ENCODE measurements around the gene RASAL1.
A peak's percentile ranks its signal among the peaks of the same experiment; 100 is the strongest.

The RASAL1 gene, protein sequence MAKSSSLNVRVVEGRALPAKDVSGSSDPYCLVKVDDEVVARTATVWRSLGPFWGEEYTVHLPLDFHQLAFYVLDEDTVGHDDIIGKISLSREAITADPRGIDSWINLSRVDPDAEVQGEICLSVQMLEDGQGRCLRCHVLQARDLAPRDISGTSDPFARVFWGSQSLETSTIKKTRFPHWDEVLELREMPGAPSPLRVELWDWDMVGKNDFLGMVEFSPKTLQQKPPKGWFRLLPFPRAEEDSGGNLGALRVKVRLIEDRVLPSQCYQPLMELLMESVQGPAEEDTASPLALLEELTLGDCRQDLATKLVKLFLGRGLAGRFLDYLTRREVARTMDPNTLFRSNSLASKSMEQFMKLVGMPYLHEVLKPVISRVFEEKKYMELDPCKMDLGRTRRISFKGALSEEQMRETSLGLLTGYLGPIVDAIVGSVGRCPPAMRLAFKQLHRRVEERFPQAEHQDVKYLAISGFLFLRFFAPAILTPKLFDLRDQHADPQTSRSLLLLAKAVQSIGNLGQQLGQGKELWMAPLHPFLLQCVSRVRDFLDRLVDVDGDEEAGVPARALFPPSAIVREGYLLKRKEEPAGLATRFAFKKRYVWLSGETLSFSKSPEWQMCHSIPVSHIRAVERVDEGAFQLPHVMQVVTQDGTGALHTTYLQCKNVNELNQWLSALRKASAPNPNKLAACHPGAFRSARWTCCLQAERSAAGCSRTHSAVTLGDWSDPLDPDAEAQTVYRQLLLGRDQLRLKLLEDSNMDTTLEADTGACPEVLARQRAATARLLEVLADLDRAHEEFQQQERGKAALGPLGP

DNA sequence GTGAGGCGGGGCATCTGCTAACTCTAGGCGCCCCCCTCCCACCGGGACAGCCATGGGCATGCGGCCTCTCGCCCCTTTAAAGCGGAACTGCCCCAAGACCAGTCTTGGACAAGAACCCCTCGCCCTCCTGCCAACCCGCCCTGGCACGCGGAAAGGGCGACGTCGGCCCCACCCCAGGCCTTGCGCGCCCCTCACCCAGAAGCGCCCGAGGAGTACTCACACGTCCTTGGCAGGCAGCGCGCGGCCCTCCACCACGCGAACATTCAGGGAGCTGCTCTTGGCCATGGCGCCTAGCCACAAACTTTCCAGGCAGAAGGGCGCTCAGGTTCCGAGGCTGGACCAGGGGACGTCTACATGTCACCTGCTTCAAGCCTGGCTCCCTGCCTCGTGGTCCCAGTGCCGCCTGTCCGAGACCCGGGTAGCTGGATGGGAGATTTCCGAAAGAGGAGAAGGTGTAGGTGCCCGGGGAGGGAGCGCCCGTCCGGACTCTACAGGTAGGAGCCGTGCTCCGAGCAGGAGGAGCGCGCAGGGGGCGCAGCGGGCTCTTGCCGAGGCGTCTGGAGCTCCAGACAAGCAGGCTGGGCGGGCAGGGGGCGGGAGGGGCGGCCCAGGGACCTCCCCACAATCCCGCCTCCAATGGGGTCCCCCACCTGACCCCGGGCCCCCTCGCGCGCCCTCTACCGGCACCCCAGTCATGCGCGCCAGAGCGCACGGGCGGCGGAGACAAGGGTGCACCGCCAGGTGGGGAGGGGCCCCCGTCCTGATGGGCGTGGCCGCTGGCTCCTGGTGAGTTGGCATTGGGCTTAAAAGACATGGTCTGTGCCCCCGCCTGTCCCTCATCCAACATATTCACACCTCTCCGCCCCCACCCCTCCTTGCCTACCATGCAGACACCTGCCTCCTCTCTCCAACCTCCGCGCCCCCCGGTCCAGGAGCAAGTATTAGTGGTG lies at the start of gene RASAL1:
Gene RASAL1 (minus strand): TSS at position 584 of the 950 bp plus-strand sequence. CDS start 299 bp downstream, at position 285.
- Mint-ChIP-seq H3K4me1 (peaks cover 12% of the 10 kb centered on the region), H3K4me3 (peak within 1 kb of the TSS; percentile 50), H3K36me3 (ENCODE audit: low read depth) (no peaks in the 10 kb centered on the region), H3K27me3 (ENCODE audit: low read depth, poor library complexity) (peaks cover 71% of the 10 kb centered on the region), H3K9me3 (no peaks in the 10 kb centered on the region), H3K27ac (no peak within 1 kb of the TSS)
- TF ChIP-seq, protein P1, sequence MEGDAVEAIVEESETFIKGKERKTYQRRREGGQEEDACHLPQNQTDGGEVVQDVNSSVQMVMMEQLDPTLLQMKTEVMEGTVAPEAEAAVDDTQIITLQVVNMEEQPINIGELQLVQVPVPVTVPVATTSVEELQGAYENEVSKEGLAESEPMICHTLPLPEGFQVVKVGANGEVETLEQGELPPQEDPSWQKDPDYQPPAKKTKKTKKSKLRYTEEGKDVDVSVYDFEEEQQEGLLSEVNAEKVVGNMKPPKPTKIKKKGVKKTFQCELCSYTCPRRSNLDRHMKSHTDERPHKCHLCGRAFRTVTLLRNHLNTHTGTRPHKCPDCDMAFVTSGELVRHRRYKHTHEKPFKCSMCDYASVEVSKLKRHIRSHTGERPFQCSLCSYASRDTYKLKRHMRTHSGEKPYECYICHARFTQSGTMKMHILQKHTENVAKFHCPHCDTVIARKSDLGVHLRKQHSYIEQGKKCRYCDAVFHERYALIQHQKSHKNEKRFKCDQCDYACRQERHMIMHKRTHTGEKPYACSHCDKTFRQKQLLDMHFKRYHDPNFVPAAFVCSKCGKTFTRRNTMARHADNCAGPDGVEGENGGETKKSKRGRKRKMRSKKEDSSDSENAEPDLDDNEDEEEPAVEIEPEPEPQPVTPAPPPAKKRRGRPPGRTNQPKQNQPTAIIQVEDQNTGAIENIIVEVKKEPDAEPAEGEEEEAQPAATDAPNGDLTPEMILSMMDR (IDR thresholded peaks at IDR 0.05), result peak; percentile 52
- DNase-seq, result peak; percentile 73

DNA sequence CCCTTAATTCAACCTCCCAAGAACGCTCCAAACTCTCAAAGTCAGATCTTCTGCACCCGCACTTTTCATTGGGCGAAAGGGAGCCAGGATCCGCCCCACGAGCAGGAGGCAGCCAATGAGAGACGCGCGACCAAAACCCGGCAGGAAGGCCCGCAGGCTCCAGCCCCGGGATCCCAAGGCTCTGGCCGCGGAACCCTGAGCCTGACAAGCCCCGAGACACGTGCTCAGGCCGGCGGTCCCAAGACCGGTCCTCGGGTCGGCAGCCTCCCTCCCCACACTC lies 49.3 kb upstream of the RASAL1 start:
- peak; percentile 84 for DNase-seq
- Mint-ChIP-seq H3K36me3 (ENCODE audit: low read depth) (peaks cover 46% of the 10 kb centered on the region), H3K9me3 (no peaks in the 10 kb centered on the region), H3K27me3 (ENCODE audit: low read depth, poor library complexity) (no peaks in the 10 kb centered on the region), H3K27ac (peak overlapping the region; percentile 89), H3K4me3 (peak overlapping the region; percentile 92), H3K4me1 (peaks cover 30% of the 10 kb centered on the region)
- TF ChIP-seq, protein P1 (IDR thresholded peaks at IDR 0.05), result no peak

DNA sequence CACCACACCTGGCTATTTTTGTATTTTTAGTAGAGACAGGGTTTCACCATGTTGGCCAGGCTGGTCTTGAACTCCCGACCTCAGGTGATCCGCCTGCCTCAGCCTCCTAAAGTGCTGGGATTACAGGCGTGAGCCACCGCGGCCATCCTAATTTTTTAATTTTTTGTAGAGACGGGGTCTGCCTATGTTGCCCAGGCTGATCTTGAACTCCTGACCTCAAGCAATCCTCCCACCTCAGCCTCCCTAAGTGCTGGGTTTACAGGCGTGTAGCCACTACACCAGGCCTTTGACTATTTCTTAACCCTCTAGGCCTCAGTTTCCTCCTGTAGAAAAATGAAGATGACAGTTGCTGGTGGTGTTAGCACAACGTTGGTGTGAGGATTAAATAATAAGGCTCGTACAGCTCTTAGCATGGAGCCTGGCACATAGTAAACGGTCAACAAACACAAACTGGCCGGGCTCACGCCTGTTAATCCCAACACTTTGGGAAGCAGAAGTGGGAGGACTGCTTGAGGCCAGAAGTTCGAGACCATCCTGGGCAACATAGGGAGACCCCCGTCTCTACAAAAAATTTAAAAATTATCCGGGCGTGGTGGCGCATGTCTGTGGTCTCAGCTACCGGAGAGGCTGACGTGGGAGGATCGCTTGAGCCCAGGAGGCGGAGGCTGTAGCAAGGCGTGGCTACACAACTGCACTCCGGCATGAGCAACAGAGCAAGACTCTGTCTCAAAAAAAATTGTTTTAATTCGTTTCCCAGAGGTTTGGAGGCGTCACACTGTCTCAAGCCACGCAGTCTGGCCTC lies 48.7 kb upstream of the RASAL1 start:
- Mint-ChIP-seq H3K36me3 (ENCODE audit: low read depth) (peaks cover 50% of the 10 kb centered on the region), H3K27me3 (ENCODE audit: low read depth, poor library complexity) (no peaks in the 10 kb centered on the region), H3K4me3 (peak overlapping the region; percentile 92), H3K9me3 (no peaks in the 10 kb centered on the region), H3K4me1 (peaks cover 28% of the 10 kb centered on the region), H3K27ac (peak overlapping the region; percentile 89)
- DNase-seq, result no peak
- TF ChIP-seq, protein P1 (IDR thresholded peaks at IDR 0.05), result no peak

DNA sequence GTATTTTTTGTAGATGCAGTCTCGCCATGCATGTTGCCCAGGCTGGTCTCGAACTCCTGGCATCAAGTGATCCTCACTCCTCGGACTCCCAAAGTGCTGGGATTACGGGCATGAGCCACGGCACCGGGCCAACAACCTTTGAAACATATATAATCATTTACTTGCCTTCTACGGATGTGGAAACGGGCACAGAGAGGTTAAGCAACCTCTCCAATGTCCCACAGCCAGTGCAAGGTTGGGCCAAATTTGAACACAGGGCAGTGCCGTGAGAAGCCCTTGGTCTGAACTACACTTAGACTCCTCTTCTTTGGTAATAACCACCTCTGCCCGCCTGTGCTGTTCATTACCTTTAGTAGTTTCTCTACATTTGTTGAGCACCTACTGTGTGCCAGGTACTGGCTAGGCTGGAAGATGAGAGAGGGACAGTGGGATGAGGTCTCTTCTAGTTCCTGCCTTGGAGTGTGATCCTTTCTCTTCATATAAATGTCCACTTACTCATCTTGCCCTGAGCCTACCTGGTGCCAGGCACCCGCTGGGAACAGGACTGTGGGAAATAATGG lies 47.5 kb upstream of the RASAL1 start:
- TF ChIP-seq, protein P1 (IDR thresholded peaks at IDR 0.05), result no peak
- no peak for DNase-seq
- peaks cover 26% of the 10 kb centered on the region for H3K4me1 Mint-ChIP-seq
- H3K9me3 Mint-ChIP-seq, result no peaks in the 10 kb centered on the region
- no peaks in the 10 kb centered on the region for H3K27me3 Mint-ChIP-seq (ENCODE audit: low read depth, poor library complexity)
- H3K4me3 Mint-ChIP-seq, result no peak overlapping the region
- peaks cover 54% of the 10 kb centered on the region for H3K36me3 Mint-ChIP-seq (ENCODE audit: low read depth)
- no peak overlapping the region for H3K27ac Mint-ChIP-seq

DNA sequence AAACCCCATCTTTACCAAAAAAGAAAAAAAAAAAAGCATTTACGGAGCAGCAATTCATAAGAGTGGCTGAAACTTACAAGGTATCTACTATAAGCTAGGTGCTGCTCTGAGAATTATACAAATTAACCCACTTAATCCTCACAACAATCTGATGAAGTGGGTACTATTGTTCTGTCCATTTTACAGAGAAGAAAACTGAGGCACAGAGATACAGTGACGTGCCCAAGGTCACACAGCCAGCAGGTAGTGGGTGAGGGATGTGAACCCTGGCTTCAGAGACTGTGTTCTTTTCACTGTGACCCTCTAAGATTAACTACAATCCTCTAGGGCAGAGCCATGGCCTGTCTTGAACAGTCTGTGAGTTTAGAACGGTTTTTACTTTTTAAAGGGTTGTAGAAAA lies 46.4 kb upstream of the RASAL1 start:
- H3K9me3 Mint-ChIP-seq, result peaks cover 7% of the 10 kb centered on the region
- TF ChIP-seq, protein P1 (IDR thresholded peaks at IDR 0.05), result no peak
- H3K36me3 Mint-ChIP-seq (ENCODE audit: low read depth), result peaks cover 57% of the 10 kb centered on the region
- H3K4me1 Mint-ChIP-seq, result peaks cover 20% of the 10 kb centered on the region
- no peak overlapping the region for H3K4me3 Mint-ChIP-seq
- H3K27ac Mint-ChIP-seq, result no peak overlapping the region
- DNase-seq, result no peak
- H3K27me3 Mint-ChIP-seq (ENCODE audit: low read depth, poor library complexity), result no peaks in the 10 kb centered on the region
